GM12892 (cell line): ENCODE measurements around the gene CKAP4.

ENCODE experiments used
- POLR2A ChIP-seq: IDR thresholded peaks from 2 replicates; pipeline ENCODE4 v1.6.1; 2011; ENCODE audit warnings: low read depth, low read length, control low read depth
- POLR2AphosphoS5 ChIP-seq: IDR thresholded peaks from 2 replicates; pipeline ENCODE4 v1.6.1; 2011; ENCODE audit warnings: low read depth, low read length, control low read depth
- TAF1 ChIP-seq: IDR thresholded peaks from 2 replicates; pipeline ENCODE4 v1.6.1; 2011; ENCODE audit warnings: low read depth, mild to moderate bottlenecking, control low read depth, low read length, borderline replicate concordance

- TF ChIP-seq POLR2AphosphoS5 (no peak), POLR2A (no peak), TAF1 (no peak)
Observed at GRCh38 chr12:106274575-106275121, 26.8 kb upstream of the CKAP4 start.
